SU-DHL-6 (cell line): ENCODE measurements around the gene GPATCH2.

Source experiments
- EZH2phosphoT487 ChIP-seq: fragments of 200-600 bp; sonication (generic), shearing (Covaris generic); conservative IDR thresholded peaks from 2 replicates; pipeline ENCODE4 v1.6.1; 2018; ENCODE audit warnings: mild to moderate bottlenecking, antibody characterized with exemption, low read length, moderate library complexity, mixed read lengths
- TF ChIP-seq, protein P1 (sequence below): fragments of 200-600 bp; sonication (generic); IDR thresholded peaks from one replicate; pipeline ENCODE4 v1.5.1; 2017; ENCODE audit warnings: antibody characterized with exemption, mild to moderate bottlenecking, low read length, moderate library complexity; ENCODE audit not compliant: insufficient read depth, poor library complexity, severe bottlenecking

DNA sequence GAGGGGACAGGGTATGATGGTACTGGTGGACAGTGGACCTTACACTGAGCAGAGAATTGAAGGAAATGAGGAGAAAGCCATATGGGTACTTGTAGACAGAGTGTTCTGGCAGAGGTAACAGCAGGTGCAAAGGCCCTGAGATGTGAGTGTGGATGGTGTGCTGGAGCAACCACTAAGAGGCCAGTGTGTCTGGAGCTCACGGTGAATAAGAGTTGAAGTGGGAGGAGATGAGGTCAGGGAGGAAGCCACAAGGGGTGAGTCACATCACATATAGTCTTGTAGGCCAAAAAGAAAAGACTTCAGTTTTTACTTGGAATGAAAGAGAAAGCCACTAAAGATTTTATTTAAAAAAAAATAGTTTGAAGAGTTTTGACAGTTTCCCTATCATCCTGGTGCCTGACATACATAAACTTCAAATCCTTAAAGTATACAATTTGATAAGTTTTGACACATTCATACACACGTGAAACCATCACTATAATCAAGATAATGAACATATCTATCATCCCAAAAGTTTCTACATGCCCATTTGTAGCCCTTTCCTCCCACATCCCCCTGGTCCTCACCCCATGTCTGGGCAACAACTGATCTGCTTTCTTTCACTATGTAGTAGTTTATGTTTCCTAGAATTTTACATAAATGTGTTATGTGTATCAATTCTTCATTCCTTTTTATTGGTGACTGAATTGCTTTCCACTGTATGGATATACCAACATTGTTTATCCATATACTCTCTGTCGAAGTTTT, 148.4 kb downstream of the GPATCH2 start:
- TF ChIP-seq, protein P1, sequence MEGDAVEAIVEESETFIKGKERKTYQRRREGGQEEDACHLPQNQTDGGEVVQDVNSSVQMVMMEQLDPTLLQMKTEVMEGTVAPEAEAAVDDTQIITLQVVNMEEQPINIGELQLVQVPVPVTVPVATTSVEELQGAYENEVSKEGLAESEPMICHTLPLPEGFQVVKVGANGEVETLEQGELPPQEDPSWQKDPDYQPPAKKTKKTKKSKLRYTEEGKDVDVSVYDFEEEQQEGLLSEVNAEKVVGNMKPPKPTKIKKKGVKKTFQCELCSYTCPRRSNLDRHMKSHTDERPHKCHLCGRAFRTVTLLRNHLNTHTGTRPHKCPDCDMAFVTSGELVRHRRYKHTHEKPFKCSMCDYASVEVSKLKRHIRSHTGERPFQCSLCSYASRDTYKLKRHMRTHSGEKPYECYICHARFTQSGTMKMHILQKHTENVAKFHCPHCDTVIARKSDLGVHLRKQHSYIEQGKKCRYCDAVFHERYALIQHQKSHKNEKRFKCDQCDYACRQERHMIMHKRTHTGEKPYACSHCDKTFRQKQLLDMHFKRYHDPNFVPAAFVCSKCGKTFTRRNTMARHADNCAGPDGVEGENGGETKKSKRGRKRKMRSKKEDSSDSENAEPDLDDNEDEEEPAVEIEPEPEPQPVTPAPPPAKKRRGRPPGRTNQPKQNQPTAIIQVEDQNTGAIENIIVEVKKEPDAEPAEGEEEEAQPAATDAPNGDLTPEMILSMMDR = no peak
- TF ChIP-seq EZH2phosphoT487 = no peak
